Astrocyte of the spinal cord (primary cell): Measurements from ENCODE around the gene MIA.

Experiments
- DNase-seq: peaks from one replicate; pipeline ENCODE4 v3.0.0; 2011; ENCODE audit warnings: low read depth, low spot score
- H3K4me3 ChIP-seq: 2 replicates; pipeline ENCODE4 v1.5.1; 2011; ENCODE audit warnings: low read depth, mild to moderate bottlenecking, low read length, moderate library complexity
- in situ Hi-C: cut with HindIII; loops from 2 replicates; pipeline ENCODE4 v1.10.0; 2017; ENCODE audit warnings: low sequenced_read_pairs
- TF ChIP-seq, protein P1 (sequence below): IDR thresholded peaks from 2 replicates; pipeline ENCODE4 v1.5.1; 2012; ENCODE audit warnings: low read depth, mild to moderate bottlenecking, low read length, inconsistent platforms

The MIA gene

DNA sequence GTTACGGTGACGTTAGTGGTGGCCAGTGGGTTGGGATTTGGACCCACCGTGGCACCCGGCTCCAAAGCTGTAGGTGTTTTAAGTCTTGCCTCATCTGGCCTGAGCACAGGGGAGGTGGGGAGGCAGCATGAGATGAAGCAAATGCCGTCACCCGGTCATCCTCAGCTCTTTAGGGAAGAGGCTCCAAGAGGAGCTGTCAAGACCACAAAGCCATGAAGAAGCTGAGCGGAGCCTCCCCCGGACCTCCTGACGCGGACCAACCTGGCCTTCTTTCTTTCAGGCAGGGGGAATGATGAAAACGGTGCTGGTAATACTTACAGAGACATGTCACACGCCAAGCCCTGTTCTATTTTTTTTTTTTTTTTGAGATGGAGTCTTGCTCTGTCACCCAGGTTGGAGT, 32.4 kb upstream of the MIA start:
- H3K4me3 ChIP-seq = no peak overlapping the region
- TF ChIP-seq, protein P1, sequence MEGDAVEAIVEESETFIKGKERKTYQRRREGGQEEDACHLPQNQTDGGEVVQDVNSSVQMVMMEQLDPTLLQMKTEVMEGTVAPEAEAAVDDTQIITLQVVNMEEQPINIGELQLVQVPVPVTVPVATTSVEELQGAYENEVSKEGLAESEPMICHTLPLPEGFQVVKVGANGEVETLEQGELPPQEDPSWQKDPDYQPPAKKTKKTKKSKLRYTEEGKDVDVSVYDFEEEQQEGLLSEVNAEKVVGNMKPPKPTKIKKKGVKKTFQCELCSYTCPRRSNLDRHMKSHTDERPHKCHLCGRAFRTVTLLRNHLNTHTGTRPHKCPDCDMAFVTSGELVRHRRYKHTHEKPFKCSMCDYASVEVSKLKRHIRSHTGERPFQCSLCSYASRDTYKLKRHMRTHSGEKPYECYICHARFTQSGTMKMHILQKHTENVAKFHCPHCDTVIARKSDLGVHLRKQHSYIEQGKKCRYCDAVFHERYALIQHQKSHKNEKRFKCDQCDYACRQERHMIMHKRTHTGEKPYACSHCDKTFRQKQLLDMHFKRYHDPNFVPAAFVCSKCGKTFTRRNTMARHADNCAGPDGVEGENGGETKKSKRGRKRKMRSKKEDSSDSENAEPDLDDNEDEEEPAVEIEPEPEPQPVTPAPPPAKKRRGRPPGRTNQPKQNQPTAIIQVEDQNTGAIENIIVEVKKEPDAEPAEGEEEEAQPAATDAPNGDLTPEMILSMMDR = no peak
- in situ Hi-C loops = no loop called here
- no peak for DNase-seq

DNA sequence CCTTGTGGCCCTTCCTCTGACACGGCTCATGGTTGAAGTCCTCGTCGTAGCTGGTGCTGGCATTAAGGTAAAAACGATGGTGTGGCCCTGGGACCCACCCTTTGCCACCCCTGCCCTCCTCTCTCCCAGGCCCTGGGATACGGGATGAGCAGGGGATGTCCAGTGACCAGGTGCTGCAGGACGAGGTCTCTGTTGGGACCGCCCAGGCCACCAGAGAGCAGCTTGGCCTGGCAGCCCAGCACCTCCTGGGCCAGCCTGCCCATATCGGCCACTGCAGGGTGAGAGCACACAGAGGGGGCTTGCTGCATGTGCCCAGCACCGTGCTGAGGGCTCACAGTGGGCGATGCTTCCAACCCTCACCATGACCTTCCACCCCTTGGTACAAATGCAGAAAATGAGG, 31.4 kb upstream of the MIA start:
- H3K4me3 ChIP-seq = no peak overlapping the region
- DNase-seq = no peak
- TF ChIP-seq, protein P1 = no peak
- in situ Hi-C loops = no loop called here

DNA sequence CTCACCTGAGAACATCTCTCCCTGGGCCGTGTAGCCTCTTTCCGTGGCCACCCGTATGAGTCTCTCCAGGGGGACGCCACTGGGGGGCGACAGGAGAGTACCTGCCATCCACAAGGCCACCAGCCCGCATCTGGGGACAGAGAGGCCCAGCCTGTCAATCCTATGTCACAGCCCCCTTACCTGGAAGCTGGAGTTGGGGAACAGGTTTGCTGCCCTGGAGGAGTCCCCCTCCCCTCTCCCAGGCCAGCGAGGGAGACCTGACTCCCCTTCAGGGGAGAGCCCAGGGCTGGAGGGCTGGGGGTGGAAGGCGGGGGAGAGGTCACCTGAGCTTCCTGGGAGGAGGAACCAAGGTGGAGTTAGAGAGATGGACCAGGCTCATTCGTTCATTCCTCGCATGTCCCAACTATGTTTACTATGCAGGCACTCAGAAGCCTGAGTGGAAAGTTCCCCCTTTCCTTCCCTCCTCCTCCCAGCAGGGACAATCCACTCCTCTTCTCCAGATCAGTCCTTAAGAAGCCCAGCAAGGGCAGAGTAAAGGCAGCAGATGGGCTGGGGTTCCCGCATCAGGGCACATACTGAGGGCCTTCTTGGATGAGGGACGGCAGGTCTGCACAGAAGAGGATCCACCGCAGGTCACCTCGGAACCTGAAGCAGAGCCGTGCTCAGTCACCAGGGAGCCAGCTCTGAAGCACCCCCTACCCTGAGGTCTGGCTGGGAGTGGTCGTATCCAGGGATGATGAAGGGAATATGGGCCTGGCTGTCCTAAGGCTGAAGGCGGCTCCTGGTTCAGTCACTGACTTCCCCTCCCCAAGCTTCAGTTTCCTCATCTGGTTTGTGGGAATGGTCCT, 30.5 kb upstream of the MIA start:
- H3K4me3 ChIP-seq = no peak overlapping the region
- TF ChIP-seq, protein P1 = no peak
- in situ Hi-C loops = no loop called here
- no peak for DNase-seq

DNA sequence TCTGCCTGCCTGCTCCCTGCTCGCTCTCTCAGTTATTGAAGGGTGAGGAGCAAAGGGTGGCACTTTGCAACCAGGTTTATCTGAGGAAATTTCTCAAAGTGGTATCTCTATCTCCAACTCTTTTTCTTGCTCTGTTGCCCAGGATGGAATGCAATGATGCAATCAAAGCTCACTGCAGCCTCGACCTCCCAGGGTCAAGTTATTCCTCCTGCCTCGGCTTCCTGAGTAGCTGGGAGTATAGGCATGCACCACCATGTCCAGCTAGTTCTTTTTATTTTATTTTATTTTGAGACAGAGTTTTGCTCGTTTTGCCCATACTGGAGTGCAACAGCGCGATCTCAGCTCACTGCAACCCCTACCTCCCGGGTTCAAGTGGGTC, 29.9 kb upstream of the MIA start:
- TF ChIP-seq, protein P1 = no peak
- no peak overlapping the region for H3K4me3 ChIP-seq
- in situ Hi-C loops = no loop called here
- peak; percentile 51 for DNase-seq

DNA sequence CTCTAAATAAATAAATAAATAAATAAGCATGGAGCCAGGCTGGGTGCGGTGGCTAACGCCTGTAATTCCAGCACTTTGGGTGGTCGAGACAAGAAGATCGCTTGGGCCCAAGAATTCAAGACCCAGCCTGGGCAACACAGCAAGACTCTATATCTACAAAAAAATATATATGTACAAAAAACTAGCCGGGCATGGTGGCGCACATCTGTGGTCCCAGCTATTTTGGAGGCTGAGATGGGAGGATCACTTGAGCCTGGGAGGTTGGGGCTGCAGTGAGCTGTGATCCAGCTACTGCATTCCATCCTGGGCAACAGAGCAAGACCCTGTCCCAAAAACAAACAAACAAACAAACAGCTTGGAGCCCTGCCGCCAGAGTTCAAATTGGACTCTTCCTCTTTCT, 27.8 kb upstream of the MIA start:
- no peak overlapping the region for H3K4me3 ChIP-seq
- DNase-seq = no peak
- in situ Hi-C loops = no loop called here
- TF ChIP-seq, protein P1 = no peak

DNA sequence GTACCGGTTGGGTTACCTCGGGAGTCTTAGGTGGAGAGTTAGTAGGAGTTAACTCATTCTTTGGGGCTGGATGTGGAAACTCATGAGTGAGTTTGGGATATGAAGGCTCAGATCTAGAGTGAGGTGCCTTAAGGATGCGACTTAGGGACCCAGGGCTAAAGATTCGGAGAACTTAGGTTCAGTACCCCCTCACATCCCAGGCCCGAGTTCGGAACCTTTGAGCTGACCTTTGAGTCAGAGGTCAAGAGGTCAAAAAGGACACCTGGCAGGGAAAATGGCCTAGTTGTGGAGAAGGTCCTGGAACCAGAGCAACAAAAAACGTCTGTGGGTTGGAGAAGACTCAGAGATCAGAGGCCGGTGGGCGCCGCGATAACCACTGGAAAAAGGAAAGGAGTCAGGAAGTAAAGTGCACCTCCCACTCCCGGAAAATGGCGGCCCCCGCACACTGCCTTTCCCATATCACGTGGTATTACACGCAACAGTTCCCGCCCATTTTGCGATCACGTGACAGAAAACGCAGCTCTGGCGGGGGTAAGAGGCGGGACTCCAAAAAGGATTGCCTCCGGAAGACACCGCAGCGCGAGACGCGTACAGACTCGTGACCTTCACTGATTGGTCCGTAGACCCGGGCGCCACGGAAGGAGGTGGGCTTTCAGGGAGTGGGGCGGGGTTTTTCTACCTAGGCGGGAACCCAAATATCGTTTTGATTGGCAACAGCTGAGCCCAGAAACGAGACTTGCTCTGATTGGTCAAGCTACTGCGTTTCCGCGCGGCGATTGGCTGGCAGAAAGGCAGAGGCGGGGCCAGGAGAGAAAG, 25.1 kb upstream of the MIA start, which contains the start of gene ACTMAP:
ACTMAP (minus strand) TSS at position 420 of the 816 bp plus-strand sequence. CDS start 674 bp downstream, outside the sequence.
- in situ Hi-C loops = no loop called here
- peak within 1 kb of the TSS; percentile 88 for H3K4me3 ChIP-seq

More for the DNA sequence above, 25.1 kb upstream of the MIA start, which contains the start of gene ACTMAP:
- peak; percentile 100 for DNase-seq
- TF ChIP-seq, protein P1 = no peak
